ENCODE data around the gene HDHD3.

Gene HDHD3

DNA sequence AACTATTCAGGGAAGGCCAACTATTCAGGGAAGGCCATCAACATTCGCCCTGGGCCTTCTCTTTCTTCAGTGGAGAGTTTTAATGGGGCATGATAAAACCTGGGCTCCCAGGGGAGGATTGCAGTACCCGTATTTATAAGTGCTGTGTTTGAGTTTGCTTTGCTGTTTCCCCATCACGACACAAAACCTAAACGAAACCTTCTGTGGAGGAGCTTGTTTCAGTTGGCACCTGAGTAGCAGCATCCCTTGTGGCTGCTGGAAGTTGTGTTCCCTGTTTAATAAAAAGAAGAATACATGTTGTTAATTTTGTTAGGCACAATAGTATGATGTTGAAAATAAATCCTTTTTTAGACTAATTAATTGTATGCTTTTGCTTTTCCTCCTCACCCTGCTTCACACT lies 45.0 kb downstream of the HDHD3 start:
- Mint-ChIP-seq H3K4me1 (no peaks in the 10 kb centered on the region), H3K27ac (ENCODE audit: low read depth) (no peak overlapping the region), H3K36me3 (ENCODE audit: insufficient read depth) (no peaks in the 10 kb centered on the region), H3K4me3 (no peak overlapping the region), H3K27me3 (no peaks in the 10 kb centered on the region), H3K9me3 (no peaks in the 10 kb centered on the region)
- ATAC-seq (replicated peaks; ENCODE audit: extremely low read depth, poor library complexity, severe bottlenecking): no peak
- no peak for DNase-seq (ENCODE audit: low spot score in 2 of 2)

DNA sequence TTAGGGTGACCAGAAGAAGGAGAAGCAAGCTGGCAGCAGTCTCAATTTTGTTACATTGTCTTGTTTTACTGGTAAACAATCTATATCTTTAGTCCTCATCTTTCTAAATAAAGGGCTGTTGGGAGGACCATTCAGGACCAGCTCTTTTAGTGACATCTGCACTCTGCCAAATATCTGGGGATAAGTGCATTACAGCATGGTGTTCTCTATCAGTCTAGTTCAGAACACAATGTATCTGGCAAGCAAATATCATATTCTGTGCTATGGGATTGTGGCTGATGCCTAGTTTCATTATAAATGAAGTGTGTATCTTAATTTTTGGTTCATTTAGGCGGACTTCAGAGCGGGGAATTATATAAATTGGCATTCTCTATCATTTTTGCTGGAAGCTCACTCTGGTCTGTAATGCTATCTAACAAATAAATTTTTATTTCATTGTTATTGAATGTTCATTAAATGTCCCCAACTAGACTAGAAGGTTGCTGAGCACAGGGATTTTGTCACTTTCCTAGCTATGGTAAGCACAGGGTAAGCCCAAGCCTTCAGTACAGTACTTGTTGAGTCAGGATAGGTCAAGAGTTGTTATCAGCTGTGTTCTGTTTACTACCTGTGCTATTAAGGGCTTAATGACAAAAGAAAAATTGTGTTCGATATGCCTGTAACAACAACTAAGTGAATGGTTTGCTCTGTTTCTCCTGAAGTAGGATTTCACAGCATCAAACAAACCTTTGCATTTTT lies 48.6 kb downstream of the HDHD3 start:
- H3K9me3 Mint-ChIP-seq: no peaks in the 10 kb centered on the region
- no peaks in the 10 kb centered on the region for H3K36me3 Mint-ChIP-seq (ENCODE audit: insufficient read depth)
- no peak for DNase-seq (ENCODE audit: low spot score in 2 of 2)
- H3K4me1 Mint-ChIP-seq: no peaks in the 10 kb centered on the region
- no peak overlapping the region for H3K4me3 Mint-ChIP-seq
- ATAC-seq (replicated peaks; ENCODE audit: extremely low read depth, poor library complexity, severe bottlenecking): no peak
- no peaks in the 10 kb centered on the region for H3K27me3 Mint-ChIP-seq
- H3K27ac Mint-ChIP-seq (ENCODE audit: low read depth): no peak overlapping the region

DNA sequence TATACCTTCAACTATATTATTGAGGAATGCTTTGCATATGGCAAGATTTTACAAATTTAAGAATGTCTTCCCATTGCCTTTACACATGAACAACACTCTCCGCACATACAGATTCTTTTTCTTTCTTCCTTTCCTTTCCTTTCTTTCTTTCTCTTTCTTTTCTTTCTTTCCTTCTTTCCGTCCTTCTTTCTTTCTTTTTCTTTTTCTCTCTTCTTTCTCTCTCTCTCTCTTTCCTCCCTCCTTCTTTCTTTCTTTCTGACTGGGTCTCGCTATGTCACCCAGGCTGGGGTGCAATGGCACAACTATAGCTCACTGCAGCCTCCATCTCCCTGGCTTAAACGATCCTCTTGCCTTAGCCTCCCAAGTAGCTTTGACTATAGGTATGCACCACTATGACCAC lies 50.6 kb downstream of the HDHD3 start:
- ATAC-seq (replicated peaks; ENCODE audit: extremely low read depth, poor library complexity, severe bottlenecking) (no peak), DNase-seq (ENCODE audit: low spot score in 2 of 2) (no peak)
- Mint-ChIP-seq H3K9me3 (no peaks in the 10 kb centered on the region), H3K4me1 (no peaks in the 10 kb centered on the region), H3K27ac (ENCODE audit: low read depth) (no peak overlapping the region), H3K36me3 (ENCODE audit: insufficient read depth) (no peaks in the 10 kb centered on the region), H3K4me3 (no peak overlapping the region), H3K27me3 (no peaks in the 10 kb centered on the region)

All from central memory CD8-positive, alpha-beta T cell (primary cell).